HEK293 (cell line): ENCODE data around the gene KRT7.

ENCODE experiments used
- CTCF ChIA-PET: fragments of 350-600 bp; formaldehyde crosslinking; extraction: SDS; loops from one replicate; lab custom pipeline; 2021; ENCODE audit warnings: antibody characterized with exemption; lab: Yijun Ruan, JAX
- POLR2A ChIA-PET: fragments of 300-600 bp; formaldehyde crosslinking; extraction: SDS; loops from one replicate; lab custom pipeline; 2020; ENCODE audit warnings: antibody characterized with exemption, inconsistent platforms; lab: Yijun Ruan, JAX
- H3K27ac ChIP-seq: fragments of 200-500 bp; sonication (Bioruptor generic); 2 replicates; pipeline ENCODE4 v1.5.1; 2014; ENCODE audit warnings: low read depth, low read length, control low read depth, inconsistent platforms; ENCODE audit errors: extremely low read depth
- H3K36me3 ChIP-seq, 2 experiments: fragments of 200-500 bp in 1 of 2; sonication (Bioruptor generic) in 1 of 2; 1 replicate in 1 of 2; 2 replicates in 1 of 2; pipeline ENCODE4 v1.5.1; 2014 to 2017; ENCODE audit warnings: inconsistent platforms in 2 of 2, low read length in 2 of 2; ENCODE audit not compliant: control insufficient read depth in 2 of 2, insufficient read depth in 1 of 2
- H3K4me1 ChIP-seq: fragments of 200-500 bp; sonication (Bioruptor generic); 2 replicates; pipeline ENCODE4 v1.5.1; 2014; ENCODE audit warnings: mild to moderate bottlenecking, low read length, inconsistent platforms; ENCODE audit not compliant: control insufficient read depth, insufficient read depth
- H3K4me3 ChIP-seq: 2 replicates; pipeline ENCODE4 v1.5.1; 2011; ENCODE audit warnings: low read depth, mild to moderate bottlenecking, control low read depth, low read length, moderate library complexity
- H3K9me3 ChIP-seq: fragments of 200-500 bp; sonication (Bioruptor generic); 2 replicates; pipeline ENCODE4 v1.5.1; 2014; ENCODE audit warnings: low read depth, low read length, inconsistent platforms; ENCODE audit not compliant: control insufficient read depth, insufficient read depth
- GLI4 ChIP-seq: fragments of 450-650 bp; formaldehyde crosslinking; IDR thresholded peaks from 2 replicates; pipeline ENCODE4 v1.5.1; 2016; ENCODE audit warnings: missing biosample characterization, missing genetic modification characterization
- HOXD13 ChIP-seq: sonication (generic); formaldehyde crosslinking; IDR thresholded peaks from 2 replicates; pipeline ENCODE4 v1.8.0; 2022; ENCODE audit warnings: missing genetic modification reagents, borderline replicate concordance
- MEIS1 ChIP-seq: sonication (generic); formaldehyde crosslinking; IDR thresholded peaks from 2 replicates; pipeline ENCODE4 v1.8.1; 2022; ENCODE audit warnings: missing genetic modification reagents, mild to moderate bottlenecking, borderline replicate concordance
- PRDM1 ChIP-seq: fragments of 450-650 bp; formaldehyde crosslinking; IDR thresholded peaks from 2 replicates; pipeline ENCODE4; 2016; ENCODE audit warnings: missing biosample characterization, missing genetic modification characterization
- REPIN1 ChIP-seq: fragments of 450-650 bp; formaldehyde crosslinking; IDR thresholded peaks from 2 replicates; pipeline ENCODE4 v1.5.1; 2017; ENCODE audit warnings: missing biosample characterization, missing genetic modification characterization, low read depth
- SCRT2 ChIP-seq: fragments of 450-650 bp; formaldehyde crosslinking; IDR thresholded peaks from 2 replicates; pipeline ENCODE4 v1.5.1; 2016; ENCODE audit warnings: missing biosample characterization, missing genetic modification characterization
- SP7 ChIP-seq: fragments of 450-650 bp; formaldehyde crosslinking; IDR thresholded peaks from 2 replicates; pipeline ENCODE4 v1.5.1; 2016; ENCODE audit warnings: missing biosample characterization, missing genetic modification characterization
- YY1 ChIP-seq: fragments of 450-650 bp; formaldehyde crosslinking; IDR thresholded peaks from 2 replicates; pipeline ENCODE4 v1.5.1; 2018; ENCODE audit warnings: missing biosample characterization, missing genetic modification characterization
- ZBTB21 ChIP-seq: fragments of 450-650 bp; formaldehyde crosslinking; IDR thresholded peaks from 2 replicates; pipeline ENCODE4 v1.5.1; 2017; ENCODE audit warnings: missing biosample characterization, missing genetic modification characterization
- ZNF132 ChIP-seq: fragments of 450-650 bp; formaldehyde crosslinking; IDR thresholded peaks from 2 replicates; pipeline ENCODE4 v1.5.1; 2017; ENCODE audit warnings: missing biosample characterization, missing genetic modification characterization, borderline replicate concordance
- ZNF202 ChIP-seq: fragments of 450-650 bp; formaldehyde crosslinking; IDR thresholded peaks from 2 replicates; pipeline ENCODE4 v1.5.1; 2016; ENCODE audit warnings: missing biosample characterization, missing genetic modification characterization, borderline replicate concordance
- ZNF571 ChIP-seq: fragments of 450-650 bp; formaldehyde crosslinking; IDR thresholded peaks from 2 replicates; pipeline ENCODE4 v1.5.0; 2017; ENCODE audit warnings: missing biosample characterization, missing genetic modification characterization
- ZNF707 ChIP-seq: fragments of 450-650 bp; formaldehyde crosslinking; IDR thresholded peaks from 2 replicates; pipeline ENCODE4 v1.5.1; 2016; ENCODE audit warnings: missing biosample characterization, missing genetic modification characterization
- ZSCAN18 ChIP-seq: fragments of 450-650 bp; formaldehyde crosslinking; IDR thresholded peaks from 2 replicates; pipeline ENCODE4 v1.5.1; 2016; ENCODE audit warnings: missing biosample characterization, missing genetic modification characterization
- TF ChIP-seq, protein P1 (sequence below): fragments of 450-650 bp; formaldehyde crosslinking; IDR thresholded peaks from 2 replicates; pipeline ENCODE4 v1.5.1; 2016; ENCODE audit warnings: missing biosample characterization, missing genetic modification characterization

KRT7 gene

DNA sequence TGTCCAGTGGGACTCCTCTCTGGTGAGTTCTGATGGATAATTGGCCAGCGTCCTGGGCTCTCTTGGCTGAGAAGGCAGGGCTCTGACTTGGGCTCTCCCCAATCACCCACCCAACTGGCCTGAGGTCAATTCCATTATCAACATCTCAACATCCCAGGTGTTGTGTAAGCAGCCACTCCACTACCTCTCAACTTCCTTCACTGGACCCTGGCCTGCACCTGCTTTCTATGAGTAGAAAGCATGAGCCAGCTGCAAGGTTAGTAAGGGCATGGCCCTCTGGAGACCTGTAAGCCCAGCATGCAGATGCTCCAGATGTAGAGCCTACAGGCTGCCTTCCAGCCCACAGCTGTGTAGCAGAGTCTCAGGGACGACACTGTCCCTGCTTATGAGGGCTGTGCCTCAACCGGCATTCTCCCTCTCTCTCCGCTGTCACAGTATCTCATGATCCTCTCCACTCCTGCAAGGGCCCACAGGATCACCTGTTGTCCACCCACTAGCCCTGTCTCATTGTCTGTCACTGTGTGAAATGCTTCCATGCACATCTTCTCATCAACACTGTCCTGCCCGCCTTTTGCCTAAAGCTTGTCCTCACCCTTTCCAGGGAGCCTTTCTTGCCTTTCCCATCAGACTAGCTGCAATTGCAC is 63.7 kb downstream of the KRT7 start:
- CTCF ChIA-PET, result interaction anchor here (0.6 to 0.8 kb wide), 3 partner anchors 10 to 23 kb away, joined by 3 read pairs; no protein-coding TSS in a partner anchor
- H3K9me3 ChIP-seq, result no peaks in the 10 kb centered on the region
- no peaks in the 10 kb centered on the region for H3K36me3 ChIP-seq
- TF ChIP-seq SCRT2 (tag by site-specific recombination), result no peak
- no peak for TF ChIP-seq ZNF202
- no peak for TF ChIP-seq ZNF132 (tag by site-specific recombination)
- TF ChIP-seq REPIN1, result no peak
- no peak for TF ChIP-seq HOXD13 (CRISPR knock-in tag)
- TF ChIP-seq SP7 (tag by site-specific recombination), result no peak
- TF ChIP-seq ZNF571 (tag by site-specific recombination), result no peak
- TF ChIP-seq, protein P1, sequence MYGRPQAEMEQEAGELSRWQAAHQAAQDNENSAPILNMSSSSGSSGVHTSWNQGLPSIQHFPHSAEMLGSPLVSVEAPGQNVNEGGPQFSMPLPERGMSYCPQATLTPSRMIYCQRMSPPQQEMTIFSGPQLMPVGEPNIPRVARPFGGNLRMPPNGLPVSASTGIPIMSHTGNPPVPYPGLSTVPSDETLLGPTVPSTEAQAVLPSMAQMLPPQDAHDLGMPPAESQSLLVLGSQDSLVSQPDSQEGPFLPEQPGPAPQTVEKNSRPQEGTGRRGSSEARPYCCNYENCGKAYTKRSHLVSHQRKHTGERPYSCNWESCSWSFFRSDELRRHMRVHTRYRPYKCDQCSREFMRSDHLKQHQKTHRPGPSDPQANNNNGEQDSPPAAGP (tag by site-specific recombination), result no peak
- no peak for TF ChIP-seq GLI4 (tag by site-specific recombination)
- no peak for TF ChIP-seq ZNF707
- no peak for TF ChIP-seq PRDM1
- TF ChIP-seq ZSCAN18 (tag by site-specific recombination), result no peak
- TF ChIP-seq ZBTB21 (tag by site-specific recombination), result no peak
- TF ChIP-seq YY1, result no peak
- no peak for TF ChIP-seq MEIS1 (CRISPR knock-in tag)
- POLR2A ChIA-PET, result no interaction called here
- no peaks in the 10 kb centered on the region for H3K4me1 ChIP-seq
- H3K4me3 ChIP-seq, result no peak overlapping the region
- H3K27ac ChIP-seq, result no peak overlapping the region
